ENCODE results near the gene PABPC1L.
"Not testable (repeated sequence)": the region's sequence is repeated elsewhere in the genome, so short reads cannot be mapped to it uniquely, and the experiment has no call there.

Gene PABPC1L

DNA sequence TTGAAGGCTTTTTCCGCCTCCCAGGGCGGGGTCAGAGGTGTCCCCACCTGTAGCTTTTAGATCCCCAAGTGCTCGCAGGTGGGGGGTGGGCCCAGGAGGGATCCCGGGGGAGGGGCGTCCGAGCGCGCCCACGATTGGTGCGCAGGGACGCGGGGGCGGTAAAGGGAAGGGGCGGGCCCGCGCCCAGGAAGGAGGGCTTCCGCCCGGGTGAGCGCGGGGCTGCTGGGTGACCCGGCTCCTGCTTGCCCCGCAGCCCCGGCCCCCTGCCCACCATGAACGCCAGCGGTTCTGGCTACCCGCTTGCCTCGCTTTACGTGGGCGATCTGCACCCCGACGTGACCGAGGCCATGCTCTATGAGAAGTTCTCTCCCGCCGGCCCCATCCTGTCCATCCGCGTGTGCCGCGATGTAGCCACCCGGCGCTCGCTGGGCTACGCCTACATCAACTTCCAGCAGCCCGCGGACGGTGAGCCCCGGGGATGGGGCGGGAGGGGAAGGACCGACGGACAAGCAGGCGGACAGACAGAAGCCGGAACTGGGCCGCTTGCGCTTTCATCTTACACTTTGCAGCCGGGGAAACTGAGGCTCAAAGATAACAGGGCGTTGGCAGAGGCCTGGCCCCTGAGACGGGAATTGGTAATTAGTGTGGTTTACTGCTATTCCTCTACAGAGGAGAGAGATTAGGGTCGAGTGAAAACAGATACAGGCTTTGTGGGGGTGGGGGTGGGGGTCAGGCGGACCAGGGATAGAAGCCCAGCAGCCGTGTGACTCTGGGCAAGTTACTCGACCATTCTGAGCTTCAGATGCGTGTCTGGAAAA, at the start of gene PABPC1L:
PABPC1L (plus strand) TSS at position 189 of the 818 bp plus-strand sequence; CDS start at position 273, 84 bp downstream.
- DNase-seq = peak; percentile 68

DNA sequence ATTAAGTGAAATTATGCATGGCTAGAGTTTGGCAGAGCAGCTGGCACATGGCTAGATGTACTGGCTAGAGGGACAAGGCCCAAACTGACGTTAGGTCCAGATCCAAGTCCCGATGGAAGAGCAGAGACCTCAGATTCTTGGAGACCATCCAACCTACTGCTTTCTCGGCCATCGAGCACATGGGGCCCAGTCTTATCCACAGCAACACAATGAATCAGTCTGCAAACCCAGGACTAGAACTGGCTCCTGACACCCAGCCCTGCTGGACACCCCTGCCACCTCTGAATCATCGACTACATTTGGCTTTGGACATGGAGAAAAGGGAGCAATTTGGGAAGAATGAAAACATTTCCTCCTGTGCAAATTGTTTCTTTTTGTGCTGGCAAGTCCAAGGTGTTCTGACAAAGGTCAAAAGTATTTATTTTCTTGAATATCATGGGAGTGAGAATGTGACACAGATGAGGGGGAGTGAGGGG, 48.3 kb upstream of the PABPC1L start:
- DNase-seq = no peak

DNA sequence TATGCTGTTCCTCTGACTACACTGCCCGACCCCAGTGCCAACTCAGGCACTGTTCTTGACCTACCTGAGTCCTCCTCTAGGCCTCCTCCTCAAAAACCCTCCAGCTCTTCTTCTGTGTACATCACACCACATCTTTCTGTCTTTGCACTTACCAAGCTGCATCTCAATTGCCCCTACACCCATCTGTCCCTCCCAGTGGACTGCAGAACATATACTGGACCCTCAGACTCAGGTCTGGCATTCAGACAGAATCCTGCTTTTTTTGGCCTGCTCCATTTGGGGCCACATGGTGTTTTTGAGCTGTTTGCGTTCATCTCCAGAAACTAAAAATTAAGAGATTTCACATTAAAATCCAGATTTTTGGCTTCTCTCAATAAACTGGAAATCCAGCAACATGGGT, 47.6 kb upstream of the PABPC1L start:
- DNase-seq = no peak

DNA sequence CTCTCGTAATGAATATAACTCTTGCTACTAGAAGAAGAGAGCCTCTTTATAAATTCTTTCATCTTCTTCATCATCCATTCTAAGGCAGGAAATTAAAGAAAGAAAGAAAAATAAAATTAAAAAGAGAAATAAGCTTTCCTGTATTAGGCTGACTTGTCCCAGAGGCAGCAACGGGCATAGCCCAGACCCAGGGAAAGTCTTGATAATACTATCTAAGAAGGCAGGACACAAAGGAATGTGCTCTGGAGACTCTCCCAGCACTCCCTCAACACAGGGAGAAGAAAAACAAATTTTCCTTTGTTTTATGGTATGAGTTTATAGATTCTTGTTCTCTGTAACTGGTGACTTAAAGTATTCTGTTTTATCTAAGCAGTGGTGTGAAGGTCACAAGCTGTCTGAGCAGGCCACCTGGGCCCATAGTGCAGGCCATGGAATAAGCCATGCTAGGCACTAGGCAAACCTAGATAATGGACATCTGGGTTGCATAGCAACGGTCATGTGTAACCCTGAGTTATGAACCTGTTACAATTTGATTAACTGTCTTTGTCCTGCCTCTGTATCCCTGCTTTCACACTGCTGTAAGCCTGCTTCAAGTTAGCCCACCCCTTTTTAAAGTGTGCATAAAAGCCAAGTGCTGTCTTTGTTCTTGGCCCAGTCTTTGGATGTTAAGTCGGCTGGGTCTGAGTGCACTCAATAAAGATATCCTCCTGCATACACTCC, 46.3 kb upstream of the PABPC1L start:
- not testable (repeated sequence) for DNase-seq

- DNase-seq = not testable (repeated sequence)
Measured at GRCh38 chr20:44864493-44864892, 45.4 kb upstream of the PABPC1L start.

- DNase-seq = no peak
Measured at GRCh38 chr20:44866703-44867335, 43.0 kb upstream of the PABPC1L start.

GRCh38 chr20:44869471-44869870, 40.4 kb upstream of the PABPC1L start:
- DNase-seq = no peak

DNA sequence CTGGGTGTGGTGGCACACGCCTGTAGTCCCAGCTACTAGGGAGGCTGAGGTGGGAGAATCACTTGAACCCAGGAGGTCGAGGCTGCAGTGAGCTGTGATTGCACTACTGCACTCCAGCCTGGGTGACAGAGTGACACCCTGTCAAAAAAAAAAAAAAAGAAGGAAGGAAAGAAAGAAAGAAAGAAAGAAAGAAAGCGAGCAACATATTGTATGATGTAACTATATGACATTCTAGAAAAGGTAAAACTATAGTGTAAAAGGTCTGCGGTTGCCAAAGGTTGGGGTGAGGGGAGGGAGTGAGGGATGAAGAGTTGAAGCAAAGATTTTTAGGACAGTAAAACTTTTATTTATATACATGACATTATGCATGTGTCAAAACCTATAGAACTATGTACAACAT, 27.5 kb upstream of the PABPC1L start:
- DNase-seq = not testable (repeated sequence)

- no peak for DNase-seq
Measured at GRCh38 chr20:44883214-44883902, 26.5 kb upstream of the PABPC1L start.

- DNase-seq = peak; percentile 30
Measured at GRCh38 chr20:44884907-44885391, 24.9 kb upstream of the PABPC1L start.

DNA sequence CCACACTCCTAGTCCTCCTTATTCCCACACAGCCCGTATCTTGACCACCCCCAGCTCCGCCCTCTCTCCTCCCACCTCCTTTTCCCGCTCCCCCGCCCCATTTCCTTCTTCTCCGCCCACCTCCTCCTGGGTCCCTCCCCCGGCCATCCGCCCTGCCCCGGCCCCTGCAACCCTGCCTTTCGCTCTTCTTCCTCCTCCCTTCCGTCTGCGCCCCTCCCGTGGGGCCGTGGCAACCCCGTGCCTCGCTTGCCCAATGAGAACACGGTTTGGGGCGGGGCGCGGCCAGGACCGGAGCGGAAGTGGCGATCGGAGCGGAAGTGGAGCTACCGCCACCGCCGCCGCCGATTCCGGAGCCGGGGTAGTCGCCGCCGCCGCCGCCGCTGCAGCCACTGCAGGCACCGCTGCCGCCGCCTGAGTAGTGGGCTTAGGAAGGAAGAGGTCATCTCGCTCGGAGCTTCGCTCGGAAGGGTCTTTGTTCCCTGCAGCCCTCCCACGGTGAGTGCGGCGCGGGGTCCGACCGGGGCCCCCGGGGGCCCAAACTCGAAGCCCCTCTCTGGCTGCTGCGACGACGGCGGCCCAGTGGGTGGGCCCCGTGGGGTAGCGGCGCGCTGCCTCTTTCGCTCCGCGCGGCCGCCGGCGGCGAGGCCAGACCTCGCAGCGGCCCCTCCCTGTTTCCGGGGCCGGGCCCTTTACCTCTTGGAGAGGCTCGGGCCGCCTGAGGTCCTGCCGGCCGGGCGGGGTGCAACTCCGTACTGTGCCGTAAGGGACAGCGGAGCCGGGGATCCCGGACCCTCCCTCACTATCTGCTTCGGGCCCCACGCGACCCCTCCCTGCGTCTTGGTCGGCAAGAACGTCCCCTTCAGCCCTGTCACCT, 24.2 kb upstream of the PABPC1L start, which contains the start of gene YWHAB:
YWHAB (plus strand) TSS at position 314 of the 874 bp plus-strand sequence. CDS start 15,829 bp downstream, outside the sequence.
- DNase-seq = peak; percentile 97

- DNase-seq = no peak
Measured at GRCh38 chr20:44886266-44886651, 23.6 kb upstream of the PABPC1L start.

GRCh38 chr20:44886828-44887227, 23.0 kb upstream of the PABPC1L start:
- no peak for DNase-seq

GRCh38 chr20:44887466-44887865, 22.4 kb upstream of the PABPC1L start:
- no peak for DNase-seq

DNA sequence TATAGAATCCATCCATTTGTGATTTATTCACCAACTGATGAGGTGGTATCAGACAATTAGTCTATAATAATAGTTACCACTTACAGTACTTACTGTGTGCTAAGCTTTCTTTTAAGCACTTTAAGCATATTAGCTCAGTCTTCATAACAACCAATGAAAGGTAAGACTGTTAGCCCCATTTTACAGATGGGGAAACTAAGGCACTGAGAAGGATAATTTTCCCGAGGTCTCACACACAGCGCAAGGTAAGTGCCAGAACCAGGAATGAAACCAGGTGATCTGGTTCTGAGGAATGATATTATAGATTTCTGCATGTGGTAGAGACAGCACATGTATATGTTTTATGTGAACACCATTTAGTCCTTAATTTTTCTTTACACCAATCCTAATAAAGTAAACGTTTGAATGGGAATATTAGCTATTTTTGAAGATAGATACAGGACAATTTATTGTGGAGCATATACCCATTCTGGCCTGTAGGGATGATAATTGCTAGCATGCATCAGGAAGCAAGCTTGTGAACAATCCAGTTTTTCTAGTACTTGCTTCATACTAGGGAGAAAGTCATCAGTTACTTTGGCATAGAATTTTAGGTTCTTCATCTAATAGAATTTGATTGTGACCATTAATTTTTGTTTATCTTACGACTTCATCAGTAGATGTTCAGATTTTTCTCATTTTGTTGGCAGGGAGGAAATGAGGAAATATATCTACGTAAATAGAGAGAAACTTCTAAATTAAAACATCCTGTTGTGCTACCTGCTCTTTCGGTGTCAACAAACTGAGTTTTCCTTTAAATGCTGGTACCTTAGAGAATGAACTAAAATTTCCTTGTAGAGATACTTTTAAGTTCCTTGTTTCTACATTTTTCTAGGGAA, 21.4 kb upstream of the PABPC1L start:
- DNase-seq = no peak

DNA sequence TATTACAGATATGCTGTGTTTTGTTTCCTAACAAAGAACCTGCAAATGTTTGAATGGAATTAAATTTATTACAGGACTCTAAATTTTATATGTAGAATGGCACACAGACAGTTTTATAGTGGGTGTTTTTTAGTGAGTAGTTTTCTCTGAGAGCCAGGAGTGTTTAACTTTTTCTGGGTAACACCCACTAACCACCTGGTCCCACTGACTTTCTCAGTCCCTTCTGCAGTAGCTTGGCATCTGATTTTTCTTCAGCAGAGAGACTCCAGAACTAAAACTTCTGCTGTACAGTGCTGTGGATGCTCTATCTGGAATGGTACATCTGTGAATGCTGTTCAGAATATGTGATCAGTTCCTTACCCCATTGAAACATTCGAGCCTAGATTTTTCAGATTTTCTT, 18.0 kb upstream of the PABPC1L start:
- DNase-seq = no peak

DNA sequence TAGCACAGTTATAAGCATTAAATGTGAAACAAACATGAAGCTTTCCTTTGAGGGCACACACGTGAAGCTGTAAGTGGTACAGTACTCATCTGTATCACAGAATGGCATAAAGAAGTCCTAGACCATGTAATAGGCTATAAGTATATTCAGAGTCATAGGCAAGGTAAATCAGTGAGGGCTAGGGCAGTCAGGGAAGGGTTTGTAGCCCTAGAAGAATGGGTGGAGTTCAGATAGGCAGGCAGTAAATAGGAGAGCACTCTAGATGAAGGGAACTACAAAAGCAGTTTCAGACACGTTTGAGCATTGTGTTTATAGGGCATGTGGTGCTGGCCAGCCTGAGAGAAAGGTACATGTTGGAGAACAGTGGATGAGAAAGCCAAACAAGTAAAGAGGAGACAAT, 14.9 kb upstream of the PABPC1L start:
- DNase-seq = no peak

GRCh38 chr20:44896583-44896982, 13.3 kb upstream of the PABPC1L start:
- DNase-seq = no peak

GRCh38 chr20:44897133-44897532, 12.7 kb upstream of the PABPC1L start:
- no peak for DNase-seq

- DNase-seq = no peak
Measured at GRCh38 chr20:44900231-44900854, 9.5 kb upstream of the PABPC1L start.
